DOHH2 (cell line): ENCODE data around the gene ZNF414.

Experiments
- H3F3A ChIP-seq: fragments of 200-600 bp; sonication (generic), shearing (Covaris generic); 2 replicates; pipeline ENCODE4 v1.6.0; 2016; ENCODE audit warnings: antibody characterized with exemption, mild to moderate bottlenecking; ENCODE audit not compliant: control insufficient read depth, insufficient read depth
- H3K27ac ChIP-seq: fragments of 200-600 bp; sonication (generic); 2 replicates; pipeline ENCODE4 v1.5.1; 2014; ENCODE audit warnings: low read depth, mild to moderate bottlenecking, low read length, moderate library complexity
- H3K27me3 ChIP-seq: fragments of 200-600 bp; sonication (generic); 2 replicates; pipeline ENCODE4 v1.6.1; 2014; ENCODE audit warnings: mild to moderate bottlenecking, low read length, mixed read lengths; ENCODE audit not compliant: control insufficient read depth
- H3K36me3 ChIP-seq: fragments of 200-600 bp; sonication (generic); 2 replicates; pipeline ENCODE4 v1.6.1; 2014; ENCODE audit warnings: mild to moderate bottlenecking, low read length, moderate library complexity, mixed read lengths; ENCODE audit not compliant: control insufficient read depth
- H3K4me1 ChIP-seq: fragments of 200-600 bp; sonication (generic); 2 replicates; pipeline ENCODE4 v1.6.1; 2014; ENCODE audit warnings: mild to moderate bottlenecking, low read length, mixed read lengths; ENCODE audit not compliant: control insufficient read depth
- H3K4me2 ChIP-seq: fragments of 200-600 bp; sonication (generic); 2 replicates; pipeline ENCODE4 v1.6.0; 2014; ENCODE audit warnings: mild to moderate bottlenecking, low read length, moderate library complexity
- H3K4me3 ChIP-seq: fragments of 200-600 bp; sonication (generic); 2 replicates; pipeline ENCODE4 v1.5.1; 2014; ENCODE audit warnings: mild to moderate bottlenecking, low read length, mixed read lengths
- H3K79me2 ChIP-seq: fragments of 200-600 bp; sonication (generic); 2 replicates; pipeline ENCODE4 v1.6.1; 2014; ENCODE audit warnings: mild to moderate bottlenecking, low read length, mixed read lengths; ENCODE audit not compliant: control insufficient read depth
- H3K9me2 ChIP-seq: fragments of 200-600 bp; sonication (generic); replicated peaks from 2 replicates; pipeline ENCODE4 v1.6.1; 2014; ENCODE audit warnings: mild to moderate bottlenecking, low read length, mixed read lengths; ENCODE audit not compliant: control insufficient read depth
- H3K9me3 ChIP-seq: fragments of 200-600 bp; sonication (generic); 2 replicates; pipeline ENCODE4 v1.6.1; 2014; ENCODE audit warnings: antibody characterized with exemption, low read length, mixed read lengths; ENCODE audit not compliant: control insufficient read depth, insufficient read depth
- H4K20me1 ChIP-seq: fragments of 200-600 bp; sonication (generic); 2 replicates; pipeline ENCODE4 v1.6.0; 2014; ENCODE audit warnings: low read depth, mild to moderate bottlenecking, antibody characterized with exemption, low read length, moderate library complexity; ENCODE audit not compliant: control insufficient read depth, insufficient read depth
- CTCF ChIP-seq: fragments of 200-600 bp; sonication (generic); IDR thresholded peaks from one replicate; pipeline ENCODE4 v1.5.1; 2014; ENCODE audit warnings: antibody characterized with exemption, mild to moderate bottlenecking, low read depth, low read length; ENCODE audit not compliant: poor library complexity, severe bottlenecking
- EZH2phosphoT487 ChIP-seq: fragments of 200-600 bp; sonication (generic); IDR thresholded peaks from 2 replicates; pipeline ENCODE4 v1.6.1; 2017; ENCODE audit warnings: borderline replicate concordance, mild to moderate bottlenecking, antibody characterized with exemption, low read length, moderate library complexity, mixed read lengths

Gene ZNF414

GRCh38 chr19:8475005-8475404 is 39.0 kb downstream of the ZNF414 start:
- TF ChIP-seq EZH2phosphoT487 (no peak), CTCF (no peak)
- no peak overlapping the region for H3K4me2 ChIP-seq
- no peaks in the 10 kb centered on the region for H3K9me3 ChIP-seq
- no peak overlapping the region for H3K4me3 ChIP-seq
- peaks cover 26% of the 10 kb centered on the region for H3F3A ChIP-seq
- peaks cover 52% of the 10 kb centered on the region for H3K4me1 ChIP-seq
- H3K27ac ChIP-seq, result no peak overlapping the region
- no peaks in the 10 kb centered on the region for H3K9me2 ChIP-seq
- H3K79me2 ChIP-seq, result peaks cover 91% of the 10 kb centered on the region
- no peaks in the 10 kb centered on the region for H3K27me3 ChIP-seq
- peaks cover 27% of the 10 kb centered on the region; the same call in 1 of the 2 replicates for H4K20me1 ChIP-seq
- peaks cover 95% of the 10 kb centered on the region for H3K36me3 ChIP-seq

DNA sequence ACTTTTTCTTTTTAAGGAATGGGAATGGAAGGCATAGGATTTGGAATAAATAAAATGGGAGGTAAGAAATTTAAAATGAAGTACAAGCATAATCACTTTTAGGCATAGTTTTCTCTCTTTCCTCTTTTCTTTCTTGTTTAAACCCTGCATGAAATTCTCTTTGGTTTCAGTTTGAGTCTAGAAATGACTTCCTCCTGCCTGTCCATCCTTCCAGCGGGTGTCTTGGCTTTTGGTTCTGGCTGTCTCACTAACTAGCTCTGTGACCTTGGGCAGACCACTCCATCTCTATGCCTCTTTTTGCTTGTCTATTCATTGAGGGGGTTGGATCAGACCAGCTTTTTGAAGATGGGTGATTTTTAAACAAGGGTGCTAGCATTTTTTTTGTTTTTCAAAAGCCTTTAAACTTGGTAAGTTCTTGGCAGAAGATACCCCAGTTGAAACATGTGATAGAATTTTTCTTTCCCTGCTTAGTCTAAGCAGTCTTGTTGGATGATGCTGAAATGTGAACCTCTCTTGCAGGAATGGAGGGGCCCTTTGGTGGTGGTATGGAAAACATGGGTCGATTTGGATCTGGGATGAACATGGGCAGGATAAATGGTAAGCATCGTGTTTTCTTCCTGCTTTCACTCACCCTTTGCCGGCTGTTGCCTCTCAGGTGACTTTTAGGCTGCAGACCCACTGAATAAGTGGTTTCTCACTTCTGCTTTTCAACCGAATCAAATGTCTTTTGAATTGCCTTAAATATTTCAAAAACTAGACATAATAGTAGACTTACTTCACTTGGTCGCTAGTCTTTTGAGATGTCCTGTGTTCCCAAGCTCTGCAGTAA is 40.1 kb downstream of the ZNF414 start:
- Histone ChIP-seq H3K4me1 (peaks cover 60% of the 10 kb centered on the region), H3K9me3 (no peaks in the 10 kb centered on the region), H3K4me3 (peak overlapping the region; percentile 22), H3K9me2 (no peaks in the 10 kb centered on the region), H4K20me1 (peaks cover 27% of the 10 kb centered on the region; the same call in 1 of the 2 replicates), H3K79me2 (peaks cover 92% of the 10 kb centered on the region), H3K27me3 (no peaks in the 10 kb centered on the region), H3K36me3 (peaks cover 100% of the 10 kb centered on the region), H3F3A (peaks cover 26% of the 10 kb centered on the region), H3K27ac (peak overlapping the region; percentile 75), H3K4me2 (peak overlapping the region; percentile 54)
- TF ChIP-seq CTCF, result no peak
- no peak for TF ChIP-seq EZH2phosphoT487

- H3K36me3 ChIP-seq, result peaks cover 100% of the 10 kb centered on the region
- H4K20me1 ChIP-seq, result peaks cover 14% of the 10 kb centered on the region
- no peak for TF ChIP-seq CTCF
- no peak for TF ChIP-seq EZH2phosphoT487
- no peak overlapping the region for H3K4me2 ChIP-seq
- H3K9me3 ChIP-seq, result no peaks in the 10 kb centered on the region
- no peaks in the 10 kb centered on the region for H3K27me3 ChIP-seq
- peaks cover 88% of the 10 kb centered on the region for H3K79me2 ChIP-seq
- H3F3A ChIP-seq, result peaks cover 32% of the 10 kb centered on the region
- no peaks in the 10 kb centered on the region for H3K9me2 ChIP-seq
- no peak overlapping the region for H3K27ac ChIP-seq
- H3K4me3 ChIP-seq, result no peak overlapping the region
- H3K4me1 ChIP-seq, result peaks cover 55% of the 10 kb centered on the region
Observed at GRCh38 chr19:8469613-8470368, 44.2 kb downstream of the ZNF414 start.
